ENCODE measurements around the gene EXT2.

The EXT2 gene

DNA sequence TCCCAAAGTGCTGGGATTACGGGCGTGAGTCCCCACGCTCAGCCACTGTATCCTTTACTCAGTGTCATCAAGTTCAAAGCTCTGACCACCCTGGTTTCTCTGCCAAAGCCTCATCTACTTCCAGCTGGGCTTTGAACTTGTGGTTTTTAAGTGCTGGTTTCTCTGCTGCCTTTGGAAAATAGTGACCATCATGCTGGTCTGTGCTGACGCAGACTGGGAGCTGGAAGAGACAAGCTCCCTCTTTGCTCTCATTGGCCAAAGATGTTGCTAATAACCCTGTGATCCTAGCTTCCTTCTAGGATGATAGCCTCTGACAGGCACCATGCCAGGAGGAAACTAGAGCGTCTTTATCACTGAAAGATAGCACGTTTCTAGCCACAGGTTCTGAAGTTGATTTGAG lies 152.0 kb downstream of the EXT2 start:
- Histone ChIP-seq H3K36me3 (ENCODE audit: control insufficient read depth, insufficient read depth, low read length) (no peaks in the 10 kb centered on the region), H3K4me2 (ENCODE audit: low read length) (no peak overlapping the region), H3K9me3 (ENCODE audit: control insufficient read depth, low read length) (no peaks in the 10 kb centered on the region), H3K27me3 (ENCODE audit: control insufficient read depth, insufficient read depth, low read length) (no peaks in the 10 kb centered on the region), H2AFZ (no peak overlapping the region), H3K9ac (no peak overlapping the region), H3K27ac (no peak overlapping the region), H3K79me2 (no peaks in the 10 kb centered on the region), H3K4me1 (no peaks in the 10 kb centered on the region), H3K4me3 (ENCODE audit: low read depth, low read length) (no peak overlapping the region)
- TF ChIP-seq, protein P1, sequence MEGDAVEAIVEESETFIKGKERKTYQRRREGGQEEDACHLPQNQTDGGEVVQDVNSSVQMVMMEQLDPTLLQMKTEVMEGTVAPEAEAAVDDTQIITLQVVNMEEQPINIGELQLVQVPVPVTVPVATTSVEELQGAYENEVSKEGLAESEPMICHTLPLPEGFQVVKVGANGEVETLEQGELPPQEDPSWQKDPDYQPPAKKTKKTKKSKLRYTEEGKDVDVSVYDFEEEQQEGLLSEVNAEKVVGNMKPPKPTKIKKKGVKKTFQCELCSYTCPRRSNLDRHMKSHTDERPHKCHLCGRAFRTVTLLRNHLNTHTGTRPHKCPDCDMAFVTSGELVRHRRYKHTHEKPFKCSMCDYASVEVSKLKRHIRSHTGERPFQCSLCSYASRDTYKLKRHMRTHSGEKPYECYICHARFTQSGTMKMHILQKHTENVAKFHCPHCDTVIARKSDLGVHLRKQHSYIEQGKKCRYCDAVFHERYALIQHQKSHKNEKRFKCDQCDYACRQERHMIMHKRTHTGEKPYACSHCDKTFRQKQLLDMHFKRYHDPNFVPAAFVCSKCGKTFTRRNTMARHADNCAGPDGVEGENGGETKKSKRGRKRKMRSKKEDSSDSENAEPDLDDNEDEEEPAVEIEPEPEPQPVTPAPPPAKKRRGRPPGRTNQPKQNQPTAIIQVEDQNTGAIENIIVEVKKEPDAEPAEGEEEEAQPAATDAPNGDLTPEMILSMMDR (IDR thresholded peaks at IDR 0.05) = no peak

DNA sequence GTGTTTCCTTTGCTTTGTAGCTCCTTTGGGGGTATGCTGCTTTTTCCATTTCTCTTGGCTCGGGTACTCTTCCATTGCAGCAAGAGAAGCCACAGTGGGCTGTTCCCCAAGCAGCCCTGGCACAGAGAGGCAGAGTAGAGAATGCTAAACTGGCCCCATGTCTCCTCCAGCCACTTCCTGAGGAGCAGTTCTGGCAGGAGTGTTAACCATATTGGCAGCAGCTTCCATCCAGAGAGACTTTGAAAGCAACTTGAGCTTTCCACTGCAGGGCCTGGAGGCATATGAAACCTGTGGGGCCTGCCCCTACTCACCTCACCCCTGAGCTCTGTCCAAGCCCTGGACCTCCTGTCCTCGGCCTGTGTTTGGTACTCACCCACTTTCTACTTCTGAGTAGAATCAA lies 152.6 kb downstream of the EXT2 start:
- no peak overlapping the region for H3K9ac ChIP-seq
- no peaks in the 10 kb centered on the region for H3K79me2 ChIP-seq
- no peak overlapping the region for H3K27ac ChIP-seq
- H3K4me3 ChIP-seq (ENCODE audit: low read depth, low read length) = no peak overlapping the region
- H3K9me3 ChIP-seq (ENCODE audit: control insufficient read depth, low read length) = no peaks in the 10 kb centered on the region
- H3K36me3 ChIP-seq (ENCODE audit: control insufficient read depth, insufficient read depth, low read length) = no peaks in the 10 kb centered on the region
- H3K27me3 ChIP-seq (ENCODE audit: control insufficient read depth, insufficient read depth, low read length) = no peaks in the 10 kb centered on the region
- no peak overlapping the region for H3K4me2 ChIP-seq (ENCODE audit: low read length)
- H2AFZ ChIP-seq = no peak overlapping the region
- TF ChIP-seq, protein P1 (IDR thresholded peaks at IDR 0.05) = no peak
- no peaks in the 10 kb centered on the region for H3K4me1 ChIP-seq

- no peak overlapping the region for H3K9ac ChIP-seq
- H3K36me3 ChIP-seq (ENCODE audit: control insufficient read depth, insufficient read depth, low read length) = no peaks in the 10 kb centered on the region
- H3K4me2 ChIP-seq (ENCODE audit: low read length) = no peak overlapping the region
- H3K9me3 ChIP-seq (ENCODE audit: control insufficient read depth, low read length) = no peaks in the 10 kb centered on the region
- H3K27me3 ChIP-seq (ENCODE audit: control insufficient read depth, insufficient read depth, low read length) = no peaks in the 10 kb centered on the region
- no peaks in the 10 kb centered on the region for H3K4me1 ChIP-seq
- no peak overlapping the region for H2AFZ ChIP-seq
- TF ChIP-seq, protein P1 (IDR thresholded peaks at IDR 0.05) = no peak
- no peak overlapping the region for H3K27ac ChIP-seq
- no peak overlapping the region for H3K4me3 ChIP-seq (ENCODE audit: low read depth, low read length)
- no peaks in the 10 kb centered on the region for H3K79me2 ChIP-seq
These were observed 154.9 kb downstream of the EXT2 start for GRCh38 chr11:44250421-44250820.

GRCh38 chr11:44252999-44253602 lies 157.6 kb downstream of the EXT2 start:
- H3K9ac ChIP-seq = no peak overlapping the region
- H3K36me3 ChIP-seq (ENCODE audit: control insufficient read depth, insufficient read depth, low read length) = no peaks in the 10 kb centered on the region
- no peak overlapping the region for H3K4me2 ChIP-seq (ENCODE audit: low read length)
- H3K9me3 ChIP-seq (ENCODE audit: control insufficient read depth, low read length) = no peaks in the 10 kb centered on the region
- no peaks in the 10 kb centered on the region for H3K79me2 ChIP-seq
- no peak overlapping the region for H3K4me3 ChIP-seq (ENCODE audit: low read depth, low read length)
- H2AFZ ChIP-seq = no peak overlapping the region
- TF ChIP-seq, protein P1 (IDR thresholded peaks at IDR 0.05) = no peak
- no peaks in the 10 kb centered on the region for H3K4me1 ChIP-seq
- H3K27me3 ChIP-seq (ENCODE audit: control insufficient read depth, insufficient read depth, low read length) = no peaks in the 10 kb centered on the region
- H3K27ac ChIP-seq = no peak overlapping the region

DNA sequence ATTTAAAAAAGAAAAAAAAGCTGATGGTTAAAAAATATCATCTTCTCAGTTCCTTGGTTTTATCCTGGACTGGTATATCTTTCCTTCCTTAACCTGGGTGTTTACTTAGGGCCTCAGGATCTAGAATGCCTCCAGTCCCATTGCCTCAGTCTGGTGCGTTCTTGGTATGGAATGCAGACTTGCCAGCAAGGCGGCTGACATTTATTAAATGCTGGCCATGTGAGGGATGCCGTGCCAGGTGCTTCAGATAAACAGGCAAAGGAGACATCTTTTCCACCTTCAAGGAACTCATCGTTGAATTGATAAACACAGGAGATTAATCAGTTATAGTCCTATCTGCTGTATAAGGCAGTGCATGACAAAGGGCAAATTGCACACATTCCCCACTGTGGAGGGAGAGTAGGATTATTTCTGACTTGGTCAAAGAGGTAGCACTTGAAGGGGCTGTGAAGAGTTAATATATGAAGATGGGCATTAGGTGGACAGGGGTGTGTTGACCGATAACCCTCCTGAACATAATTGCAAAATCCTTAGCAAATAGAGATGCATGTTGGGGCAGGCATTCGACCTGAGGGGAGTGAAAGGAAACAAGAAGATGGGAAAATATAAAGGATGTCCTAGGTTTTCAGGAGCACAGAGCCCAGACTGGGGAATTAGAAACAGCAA lies 160.1 kb downstream of the EXT2 start:
- H2AFZ ChIP-seq = no peak overlapping the region
- no peak overlapping the region for H3K9ac ChIP-seq
- H3K27me3 ChIP-seq (ENCODE audit: control insufficient read depth, insufficient read depth, low read length) = no peaks in the 10 kb centered on the region
- no peaks in the 10 kb centered on the region for H3K9me3 ChIP-seq (ENCODE audit: control insufficient read depth, low read length)
- H3K79me2 ChIP-seq = no peaks in the 10 kb centered on the region
- H3K4me1 ChIP-seq = no peaks in the 10 kb centered on the region
- H3K4me2 ChIP-seq (ENCODE audit: low read length) = no peak overlapping the region
- no peak overlapping the region for H3K27ac ChIP-seq
- H3K4me3 ChIP-seq (ENCODE audit: low read depth, low read length) = no peak overlapping the region
- no peaks in the 10 kb centered on the region for H3K36me3 ChIP-seq (ENCODE audit: control insufficient read depth, insufficient read depth, low read length)
- TF ChIP-seq, protein P1 (IDR thresholded peaks at IDR 0.05) = no peak
